IPS-18a (cell line): ENCODE results near the gene DES.

Experiments
- H3K27ac ChIP-seq: one replicate; pipeline ENCODE4 v1.5.1; 2013; ENCODE audit warnings: low read length
- H3K27me3 ChIP-seq: one replicate; pipeline ENCODE4 v1.6.1; 2013; ENCODE audit warnings: mild to moderate bottlenecking, low read length; ENCODE audit not compliant: control insufficient read depth, insufficient read depth
- H3K36me3 ChIP-seq: one replicate; pipeline ENCODE4 v1.6.1; 2013; ENCODE audit warnings: low read depth, low read length; ENCODE audit not compliant: control insufficient read depth
- H3K4me1 ChIP-seq: one replicate; pipeline ENCODE4 v1.6.1; 2013; ENCODE audit warnings: low read depth, low read length; ENCODE audit not compliant: control insufficient read depth
- H3K4me3 ChIP-seq: one replicate; pipeline ENCODE4 v1.5.1; 2013; ENCODE audit warnings: low read length
- H3K9ac ChIP-seq: one replicate; pipeline ENCODE4 v1.6.1; 2013; ENCODE audit warnings: mild to moderate bottlenecking, low read length, moderate library complexity
- H3K9me3 ChIP-seq: one replicate; pipeline ENCODE4 v1.6.1; 2013; ENCODE audit warnings: low read depth, low read length; ENCODE audit not compliant: control insufficient read depth

DES gene

DNA sequence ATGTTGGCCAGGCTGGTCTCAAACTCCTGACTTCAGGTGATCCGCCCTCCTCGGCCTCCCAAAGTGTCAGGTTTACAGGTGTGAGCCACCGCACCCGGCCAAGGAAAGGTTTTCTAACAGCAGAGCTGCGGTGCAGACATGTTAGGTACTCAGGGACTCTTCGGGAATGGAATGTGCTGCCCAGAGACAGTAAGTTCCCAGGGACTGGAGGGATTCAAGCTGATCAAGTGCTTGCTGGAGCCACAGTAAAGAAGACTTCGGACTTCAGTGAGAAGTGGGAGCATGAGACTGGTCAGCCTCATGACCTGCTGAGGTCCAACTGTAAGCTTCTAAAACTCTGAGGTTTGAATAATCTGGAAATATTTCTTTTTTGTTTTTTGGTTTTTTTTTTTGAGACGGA lies 7.8 kb upstream of the DES start:
- no peaks in the 10 kb centered on the region for H3K9me3 ChIP-seq
- no peak overlapping the region for H3K9ac ChIP-seq
- no peaks in the 10 kb centered on the region for H3K27me3 ChIP-seq
- no peaks in the 10 kb centered on the region for H3K36me3 ChIP-seq
- no peak overlapping the region for H3K27ac ChIP-seq
- H3K4me3 ChIP-seq = no peak overlapping the region
- H3K4me1 ChIP-seq = peaks cover 2% of the 10 kb centered on the region

DNA sequence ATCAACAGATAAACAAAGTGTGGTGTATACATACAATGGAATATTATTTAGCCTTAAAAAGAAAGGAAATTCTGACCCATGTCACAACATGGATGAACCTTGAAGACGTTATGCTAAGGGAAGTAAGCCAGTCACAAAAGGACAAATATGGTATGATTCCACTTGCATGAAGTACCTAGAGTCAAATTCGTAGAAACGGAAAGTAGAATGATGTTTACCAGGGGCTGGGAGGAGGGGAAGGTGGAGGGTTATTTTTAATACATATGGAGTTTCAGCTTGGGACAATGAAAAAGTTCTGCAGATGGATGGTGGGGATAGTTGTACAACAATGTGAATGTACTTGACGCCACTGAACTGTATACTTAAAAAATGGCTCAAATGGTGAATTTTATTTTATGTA lies 3.3 kb upstream of the DES start:
- no peak overlapping the region for H3K27ac ChIP-seq
- H3K9me3 ChIP-seq = no peaks in the 10 kb centered on the region
- no peak overlapping the region for H3K4me3 ChIP-seq
- peaks cover 5% of the 10 kb centered on the region for H3K27me3 ChIP-seq
- H3K4me1 ChIP-seq = peaks cover 14% of the 10 kb centered on the region
- H3K9ac ChIP-seq = no peak overlapping the region
- no peaks in the 10 kb centered on the region for H3K36me3 ChIP-seq

DNA sequence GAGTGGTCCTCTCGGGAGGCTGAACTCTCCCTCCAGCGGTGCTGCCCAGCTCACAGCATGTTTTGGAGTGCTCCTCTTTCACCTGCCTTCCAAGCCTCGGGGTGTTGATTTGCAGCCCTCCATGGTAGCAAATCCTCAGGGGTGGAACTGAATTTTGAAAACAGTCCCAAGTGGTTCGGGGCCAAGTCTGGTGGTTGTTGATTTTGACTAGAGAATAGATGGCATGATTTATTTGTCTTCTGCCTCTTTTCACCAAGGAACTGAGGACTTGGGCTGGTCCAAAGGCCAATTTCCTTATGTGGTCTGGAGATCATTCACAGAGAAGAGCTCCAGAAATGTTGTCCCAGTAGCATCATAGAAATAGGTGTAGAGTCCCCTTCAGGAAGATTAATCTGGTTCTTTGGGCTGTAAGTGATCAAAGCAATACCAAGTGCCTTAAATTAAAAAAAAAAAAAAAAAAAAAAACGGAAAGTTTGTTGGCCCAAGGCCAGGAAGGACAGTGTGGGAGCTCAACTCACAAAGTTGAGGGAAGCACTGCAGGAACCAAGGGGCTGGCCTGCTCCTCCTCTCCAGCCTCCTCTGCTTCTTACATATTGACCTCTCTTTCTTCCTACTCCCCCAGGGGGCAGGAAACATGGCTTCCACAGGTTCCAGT lies 2.5 kb upstream of the DES start:
- H3K4me1 ChIP-seq = peaks cover 14% of the 10 kb centered on the region
- H3K9ac ChIP-seq = no peak overlapping the region
- peaks cover 5% of the 10 kb centered on the region for H3K27me3 ChIP-seq
- H3K27ac ChIP-seq = no peak overlapping the region
- H3K9me3 ChIP-seq = no peaks in the 10 kb centered on the region
- H3K36me3 ChIP-seq = no peaks in the 10 kb centered on the region
- H3K4me3 ChIP-seq = no peak overlapping the region

DNA sequence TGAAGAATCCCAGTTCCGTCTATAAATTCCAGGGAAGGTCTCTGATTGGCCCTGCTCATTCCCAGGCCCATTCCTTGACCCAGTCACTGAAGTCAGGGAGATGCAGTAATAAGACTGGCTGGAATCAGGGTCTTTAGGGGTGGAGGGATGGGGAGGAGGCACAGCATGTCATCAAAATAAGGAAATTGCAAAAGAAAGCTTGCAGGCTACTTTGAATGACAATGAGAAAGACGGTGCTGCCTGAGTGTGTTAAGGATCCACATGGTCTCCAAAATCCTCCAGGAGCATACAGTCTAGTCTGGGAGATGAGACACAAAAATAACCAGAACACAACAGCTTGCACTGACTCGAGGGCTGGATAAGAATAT lies 2.0 kb upstream of the DES start:
- Histone ChIP-seq H3K9ac (no peak overlapping the region), H3K27me3 (peaks cover 5% of the 10 kb centered on the region), H3K27ac (no peak overlapping the region), H3K36me3 (no peaks in the 10 kb centered on the region), H3K4me3 (no peak overlapping the region), H3K9me3 (no peaks in the 10 kb centered on the region), H3K4me1 (peaks cover 14% of the 10 kb centered on the region)

DNA sequence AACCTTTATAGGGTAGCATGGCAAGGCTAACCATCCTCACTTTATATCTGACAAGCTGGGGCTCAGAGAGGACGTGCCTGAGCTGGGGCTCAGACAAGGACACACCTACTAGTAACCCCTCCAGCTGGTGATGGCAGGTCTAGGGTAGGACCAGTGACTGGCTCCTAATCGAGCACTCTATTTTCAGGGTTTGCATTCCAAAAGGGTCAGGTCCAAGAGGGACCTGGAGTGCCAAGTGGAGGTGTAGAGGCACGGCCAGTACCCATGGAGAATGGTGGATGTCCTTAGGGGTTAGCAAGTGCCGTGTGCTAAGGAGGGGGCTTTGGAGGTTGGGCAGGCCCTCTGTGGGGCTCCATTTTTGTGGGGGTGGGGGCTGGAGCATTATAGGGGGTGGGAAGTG lies 1.2 kb upstream of the DES start:
- H3K27ac ChIP-seq = no peak overlapping the region
- no peaks in the 10 kb centered on the region for H3K9me3 ChIP-seq
- H3K9ac ChIP-seq = no peak overlapping the region
- peaks cover 14% of the 10 kb centered on the region for H3K4me1 ChIP-seq
- H3K4me3 ChIP-seq = no peak overlapping the region
- peaks cover 5% of the 10 kb centered on the region for H3K27me3 ChIP-seq
- H3K36me3 ChIP-seq = no peaks in the 10 kb centered on the region

DNA sequence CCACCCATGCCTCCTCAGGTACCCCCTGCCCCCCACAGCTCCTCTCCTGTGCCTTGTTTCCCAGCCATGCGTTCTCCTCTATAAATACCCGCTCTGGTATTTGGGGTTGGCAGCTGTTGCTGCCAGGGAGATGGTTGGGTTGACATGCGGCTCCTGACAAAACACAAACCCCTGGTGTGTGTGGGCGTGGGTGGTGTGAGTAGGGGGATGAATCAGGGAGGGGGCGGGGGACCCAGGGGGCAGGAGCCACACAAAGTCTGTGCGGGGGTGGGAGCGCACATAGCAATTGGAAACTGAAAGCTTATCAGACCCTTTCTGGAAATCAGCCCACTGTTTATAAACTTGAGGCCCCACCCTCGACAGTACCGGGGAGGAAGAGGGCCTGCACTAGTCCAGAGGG lies 803 bp upstream of the DES start:
- Histone ChIP-seq H3K9me3 (no peaks in the 10 kb centered on the region), H3K9ac (no peak overlapping the region), H3K4me3 (no peak overlapping the region), H3K27me3 (peaks cover 5% of the 10 kb centered on the region), H3K27ac (no peak overlapping the region), H3K36me3 (no peaks in the 10 kb centered on the region), H3K4me1 (peaks cover 14% of the 10 kb centered on the region)

DNA sequence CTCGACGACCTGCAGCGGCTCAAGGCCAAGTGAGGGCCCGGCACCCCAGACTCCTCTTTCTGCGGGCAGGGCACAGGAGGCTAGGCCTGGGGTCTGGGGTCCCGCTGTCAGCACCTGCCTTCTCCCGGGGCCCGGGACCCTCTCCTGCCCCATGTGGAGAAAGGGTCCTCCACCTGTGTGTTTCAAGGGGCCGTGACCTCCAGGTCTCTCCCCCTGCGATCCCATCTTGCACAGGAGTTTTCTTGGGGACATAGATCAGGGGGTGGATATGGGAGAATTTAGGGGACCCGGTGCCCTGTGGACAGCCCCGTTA lies 791 bp downstream of the DES start:
- Histone ChIP-seq H3K9ac (no peak overlapping the region), H3K9me3 (no peaks in the 10 kb centered on the region), H3K27ac (no peak overlapping the region), H3K36me3 (no peaks in the 10 kb centered on the region), H3K27me3 (peaks cover 5% of the 10 kb centered on the region), H3K4me1 (peaks cover 14% of the 10 kb centered on the region), H3K4me3 (no peak overlapping the region)

DNA sequence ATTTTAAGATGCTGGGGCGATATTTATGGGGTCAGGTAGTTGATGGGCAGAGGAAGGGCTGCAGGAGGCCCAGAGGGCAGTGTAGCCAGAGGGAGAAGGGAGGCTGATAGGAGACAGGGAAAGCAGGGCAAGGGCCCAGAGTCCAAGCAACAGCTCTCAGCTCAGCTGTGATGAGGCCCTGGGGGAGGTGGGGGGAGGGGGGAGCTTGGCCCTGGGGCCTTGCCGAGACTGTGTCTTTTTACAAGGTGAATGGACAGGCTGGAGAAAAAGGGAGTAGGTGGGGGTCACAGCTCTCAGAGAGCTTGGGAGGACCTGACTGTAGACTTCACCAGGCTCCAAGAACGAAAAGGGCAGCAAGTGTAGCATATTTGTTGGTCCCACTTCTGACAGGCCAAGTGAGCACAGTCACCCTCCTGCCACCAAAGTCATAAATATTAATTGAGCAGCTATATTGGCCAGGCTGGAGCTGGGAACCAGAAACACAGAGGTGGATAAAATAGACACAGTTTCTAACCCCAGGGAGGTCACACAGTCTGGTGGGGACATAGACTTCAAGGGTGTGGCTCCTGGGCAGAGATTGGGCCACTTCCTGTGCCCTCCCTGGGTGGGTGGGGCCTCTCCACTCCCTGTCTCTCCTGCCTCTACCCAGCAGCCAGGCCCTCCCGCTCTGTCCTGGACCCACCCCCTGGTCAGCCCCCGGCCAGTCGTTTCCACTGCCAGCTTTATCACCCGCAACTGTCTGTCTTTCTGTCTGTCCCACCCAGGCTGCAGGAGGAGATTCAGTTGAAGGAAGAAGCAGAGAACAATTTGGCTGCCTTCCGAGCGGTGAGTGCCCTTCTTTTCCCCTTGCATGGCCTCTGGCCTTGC lies 1.4 kb downstream of the DES start:
- Histone ChIP-seq H3K9ac (no peak overlapping the region), H3K4me3 (no peak overlapping the region), H3K27me3 (peaks cover 5% of the 10 kb centered on the region), H3K27ac (no peak overlapping the region), H3K9me3 (no peaks in the 10 kb centered on the region), H3K4me1 (peaks cover 14% of the 10 kb centered on the region), H3K36me3 (no peaks in the 10 kb centered on the region)

DNA sequence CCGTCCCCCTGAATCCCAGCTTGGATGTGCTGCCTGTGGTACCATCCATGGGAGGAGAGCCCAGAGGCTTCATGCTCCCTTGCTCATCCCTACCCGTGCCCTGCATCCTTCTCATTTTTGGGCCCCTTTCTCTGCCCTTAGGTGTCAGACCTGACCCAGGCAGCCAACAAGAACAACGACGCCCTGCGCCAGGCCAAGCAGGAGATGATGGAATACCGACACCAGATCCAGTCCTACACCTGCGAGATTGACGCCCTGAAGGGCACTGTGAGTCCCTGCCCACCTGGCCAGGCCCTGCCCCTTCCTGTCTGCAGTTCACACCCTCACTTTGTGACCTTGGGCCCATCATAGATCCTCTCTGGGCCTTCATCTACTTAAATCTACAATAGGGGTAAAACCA lies 2.5 kb downstream of the DES start:
- Histone ChIP-seq H3K27me3 (peaks cover 5% of the 10 kb centered on the region), H3K9ac (no peak overlapping the region), H3K36me3 (no peaks in the 10 kb centered on the region), H3K4me3 (no peak overlapping the region), H3K4me1 (peaks cover 10% of the 10 kb centered on the region), H3K27ac (no peak overlapping the region), H3K9me3 (no peaks in the 10 kb centered on the region)

DNA sequence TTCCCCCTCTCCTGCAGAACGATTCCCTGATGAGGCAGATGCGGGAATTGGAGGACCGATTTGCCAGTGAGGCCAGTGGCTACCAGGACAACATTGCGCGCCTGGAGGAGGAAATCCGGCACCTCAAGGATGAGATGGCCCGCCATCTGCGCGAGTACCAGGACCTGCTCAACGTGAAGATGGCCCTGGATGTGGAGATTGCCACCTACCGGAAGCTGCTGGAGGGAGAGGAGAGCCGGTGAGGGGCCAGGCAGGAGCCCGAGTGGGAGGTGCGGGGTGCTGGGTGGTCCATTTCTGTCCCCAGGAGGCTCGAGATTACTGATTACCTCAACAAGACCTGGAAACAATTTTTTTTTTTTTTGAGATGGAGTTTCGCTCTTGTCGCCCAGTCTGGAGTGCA lies 3.1 kb downstream of the DES start:
- Histone ChIP-seq H3K27me3 (peaks cover 5% of the 10 kb centered on the region), H3K9ac (no peak overlapping the region), H3K4me1 (peaks cover 7% of the 10 kb centered on the region), H3K27ac (no peak overlapping the region), H3K9me3 (no peaks in the 10 kb centered on the region), H3K4me3 (no peak overlapping the region), H3K36me3 (no peaks in the 10 kb centered on the region)

DNA sequence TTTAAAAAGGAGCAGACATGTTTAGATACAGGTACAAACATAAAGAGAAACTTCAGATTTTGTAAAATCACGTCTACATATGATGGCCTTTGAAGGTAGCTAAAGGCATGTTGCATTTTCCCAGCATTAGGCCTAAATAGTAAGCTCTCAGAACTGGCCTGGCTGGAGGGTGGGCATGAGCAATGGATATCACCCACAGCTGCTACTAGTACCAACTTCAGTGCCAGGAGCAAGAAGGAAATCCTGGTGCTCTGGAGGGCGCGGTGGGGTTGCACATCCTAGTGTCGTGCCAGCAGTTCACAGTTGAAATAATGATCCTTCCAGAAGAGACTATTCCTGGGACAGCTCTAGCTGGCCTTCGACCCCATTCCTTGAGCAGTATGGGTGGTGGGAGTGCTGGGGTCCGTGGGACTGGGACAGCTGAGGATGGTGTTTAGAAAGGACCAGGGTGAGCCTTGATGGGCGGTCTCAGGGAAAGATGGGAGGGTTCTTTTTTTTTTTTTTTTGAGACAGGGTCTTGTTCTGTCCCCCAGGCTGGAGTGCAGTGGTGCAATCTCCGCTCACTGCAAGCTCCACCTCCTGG lies 4.9 kb downstream of the DES start:
- no peaks in the 10 kb centered on the region for H3K9me3 ChIP-seq
- no peaks in the 10 kb centered on the region for H3K4me1 ChIP-seq
- H3K4me3 ChIP-seq = no peak overlapping the region
- no peaks in the 10 kb centered on the region for H3K36me3 ChIP-seq
- peaks cover 5% of the 10 kb centered on the region for H3K27me3 ChIP-seq
- no peak overlapping the region for H3K27ac ChIP-seq
- no peak overlapping the region for H3K9ac ChIP-seq
